Chondrocyte (in vitro differentiated cells): Measurements from ENCODE around the gene COL16A1. TPM values are rescaled to one million over a fixed set of nuclear protein-coding genes. Genes with fewer than 3 reads are reported as not detected.

Experiments
- DNase-seq: peaks from one replicate; pipeline ENCODE4 v3.0.0; 2021; ENCODE audit warnings: mixed read lengths, low spot score
- H3K27ac Mint-ChIP-seq: one replicate; pipeline ENCODE4 v1.8.0; 2021; ENCODE audit warnings: mild to moderate bottlenecking, moderate library complexity, mixed read lengths; ENCODE audit not compliant: unreplicated experiment
- H3K27me3 Mint-ChIP-seq: 2 replicates; pipeline ENCODE4 v1.8.0; 2021; ENCODE audit warnings: low read depth, mixed read lengths
- H3K36me3 Mint-ChIP-seq: 2 replicates; pipeline ENCODE4 v1.8.0; 2021; ENCODE audit warnings: low read depth, mixed read lengths
- H3K4me1 Mint-ChIP-seq: 2 replicates; pipeline ENCODE4 v1.8.0; 2021; ENCODE audit warnings: low read depth, mild to moderate bottlenecking, mixed read lengths
- H3K4me3 Mint-ChIP-seq: one replicate; pipeline ENCODE4 v1.8.0; 2021; ENCODE audit warnings: mild to moderate bottlenecking, moderate library complexity, mixed read lengths; ENCODE audit not compliant: unreplicated experiment
- H3K9me3 Mint-ChIP-seq: 2 replicates; pipeline ENCODE4 v1.8.0; 2021; ENCODE audit warnings: low read depth, mixed read lengths
- CTCF ChIP-seq: fragments of 200-600 bp; sonication (generic); IDR thresholded peaks from 2 replicates; pipeline ENCODE4 v1.5.0; 2021; ENCODE audit warnings: antibody characterized with exemption, mild to moderate bottlenecking, moderate library complexity
- total RNA-seq: library from RNA; stranded (reverse); gene quantifications from 3 replicates; pipeline ENCODE4 v1.2.1, GENCODE V29; 2021

COL16A1 gene
- total RNA-seq, 1 donor from 2014 or later: 230 TPM

- Mint-ChIP-seq H3K27me3 (no peaks in the 10 kb centered on the region), H3K27ac (peak overlapping the region; percentile 98), H3K4me3 (peak overlapping the region; percentile 85), H3K9me3 (no peaks in the 10 kb centered on the region), H3K36me3 (no peaks in the 10 kb centered on the region), H3K4me1 (peaks cover 80% of the 10 kb centered on the region)
- DNase-seq: no peak
- TF ChIP-seq CTCF: peak; percentile 71
Observed at GRCh38 chr1:31705080-31705866, 1.5 kb upstream of the COL16A1 start.

GRCh38 chr1:31704271-31705079 is 658 bp upstream of the COL16A1 start:
- no peak for DNase-seq
- Mint-ChIP-seq H3K27me3 (no peaks in the 10 kb centered on the region), H3K36me3 (peaks cover 3% of the 10 kb centered on the region), H3K27ac (peak overlapping the region; percentile 98), H3K9me3 (no peaks in the 10 kb centered on the region), H3K4me1 (peaks cover 87% of the 10 kb centered on the region), H3K4me3 (peak overlapping the region; percentile 85)
- no peak for TF ChIP-seq CTCF

- Mint-ChIP-seq H3K4me1 (peaks cover 83% of the 10 kb centered on the region), H3K4me3 (peak overlapping the region; percentile 85), H3K27me3 (no peaks in the 10 kb centered on the region), H3K36me3 (peaks cover 14% of the 10 kb centered on the region), H3K9me3 (no peaks in the 10 kb centered on the region), H3K27ac (peak overlapping the region; percentile 90)
- DNase-seq: no peak
- TF ChIP-seq CTCF: no peak
Observed at GRCh38 chr1:31702836-31703404, 897 bp downstream of the COL16A1 start.

GRCh38 chr1:31701091-31701736 is 2.6 kb downstream of the COL16A1 start:
- Mint-ChIP-seq H3K27me3 (no peaks in the 10 kb centered on the region), H3K4me3 (peak overlapping the region; percentile 85), H3K27ac (peak overlapping the region; percentile 90), H3K9me3 (no peaks in the 10 kb centered on the region), H3K4me1 (peaks cover 73% of the 10 kb centered on the region), H3K36me3 (peaks cover 23% of the 10 kb centered on the region)
- DNase-seq: no peak
- no peak for TF ChIP-seq CTCF
